Heart right ventricle (tissue), 16 donors: Measurements from ENCODE around the gene NEFH. TPM values are rescaled to one million over a fixed set of nuclear protein-coding genes. Genes with fewer than 3 reads are reported as not detected.

Experiments
- ATAC-seq, 8 donors: fragments of 200-7000 bp; cut with Tn5 transposase; one replicate each; pipeline ENCODE4 v1.9.1; 2020; ENCODE audit warnings: mild to moderate bottlenecking in 8 of 8, moderate library complexity in 8 of 8, moderate number of reproducible peaks in 1 of 8
- DNase-seq, 2 donors: peaks; one replicate each; pipeline ENCODE4 v3.0.0-alpha.2; 2020
- H3K27ac ChIP-seq, 10 donors: fragments of 200-600 bp; sonication (generic) in 2 of 10; one replicate each; pipeline versions ENCODE4 v1.5.0 to v1.8.0; 2020 to 2022; ENCODE audit warnings: mild to moderate bottlenecking in 3 of 10
- H3K27me3 ChIP-seq, 7 donors: fragments of 200-600 bp; one replicate each; pipeline ENCODE4 v1.8.0; 2021 to 2022; ENCODE audit warnings: mild to moderate bottlenecking in 2 of 7
- H3K36me3 ChIP-seq, 9 donors: fragments of 200-600 bp; sonication (generic) in 1 of 9; one replicate each; pipeline versions ENCODE4 v1.5.0 to v1.8.0; 2020 to 2022; ENCODE audit warnings: mild to moderate bottlenecking in 2 of 9
- H3K4me1 ChIP-seq, 9 donors: fragments of 200-600 bp; sonication (generic) in 1 of 9; one replicate each; pipeline versions ENCODE4 v1.5.0 to v1.8.0; 2020 to 2022; ENCODE audit warnings: mild to moderate bottlenecking in 4 of 9
- H3K4me3 ChIP-seq, 10 donors: fragments of 200-600 bp; sonication (generic) in 2 of 10; one replicate each; pipeline versions ENCODE4 v1.5.0 to v1.8.0; 2020 to 2022; ENCODE audit warnings: mild to moderate bottlenecking in 7 of 10, moderate library complexity in 2 of 10
- H3K9me3 ChIP-seq, 11 donors: fragments of 200-600 bp in 10 of 11; sonication (generic) in 2 of 11; one replicate each; pipeline versions ENCODE4 v1.5.0 to v1.8.0; 2013 to 2022; ENCODE audit warnings: mild to moderate bottlenecking in 2 of 11, control low read depth in 1 of 11, moderate library complexity in 1 of 11
- CTCF ChIP-seq, 9 donors: fragments of 200-600 bp; sonication (generic) in 2 of 9; IDR thresholded peaks; one replicate each; pipeline versions ENCODE4 v1.5.0 to v1.8.0; 2021 to 2022; ENCODE audit warnings: antibody characterized with exemption in 9 of 9, mild to moderate bottlenecking in 5 of 9, moderate library complexity in 1 of 9
- WGBS, 2 donors: extraction: QIAGEN DNeasy Blood & Tissue Kit; methylation state at CpG; one replicate each; pipeline ENCODE4 v1.1.7; 2013; ENCODE audit warnings: inconsistent platforms in 1 of 2; 5-methylcytosine and 5-hydroxymethylcytosine counted together
- intact Hi-C, 10 donors: fragments of 100-400 bp; cut with DNase I; formaldehyde crosslinking; loops; one replicate each; pipeline versions ENCODE4 v1.11.1 to v1.14.2; 2022
- polyA plus RNA-seq, 2 donors: library from polyadenylated mRNA; stranded (reverse); fragments of 200-250 nt; gene quantifications; one replicate each; pipeline ENCODE4 v1.2.3, GENCODE V29; 2013
- total RNA-seq, 10 donors: library from RNA; stranded (reverse); fragmentation: NEBNext Ultra II Directional in 3 of 10; extraction: Animal tissue kit (Norgen Biotek cat#: 25700) in 3 of 10; gene quantifications; one replicate each; pipeline versions ENCODE4 v1.2.1 to v1.2.4, GENCODE V29; 2021 to 2023
- donor health status: Arrhythmogenic right ventricular cardiomyopathy.
- donor health status: ischemic (EF 13 %, LVEDD 7.1; RV severe dilation, severe dysfunction).
- donor health status: healthy with polysubstance abuse.
- donor health status: DM: no; HTN: yes; CAD: no.
- donor health status: DM: no; HTN: no; CAD: no.
- donor health status: ischemic (EF 25% LVEDD 6.9; RV normal size, moderate dysfunction).
- donor health status: ischemic (EF 25% LVEDD 5.7; RV mildly dilated, moderate dysfunction).
- donor health status: healthy.
- donor health status: DM: yes; HTN: yes; CAD: no.
- donor health status: Ischemic cardiomyopathy.
- donor health status: ischemic (EF 35%, LVEDD 5.7; RV mildly dilated, moderate dysfunction).
- donor health status: nonischemic (EF 11% LVEDD 7.7; RV severe dilation, severe dysfunction).
- donor health status: DM: yes; HTN: yes; CAD: no.
- donor health status: PGD.
- donor health status: ischemic (EF 29% LVEDD 5.4; RV normal size, mild dysfunction).
- donor health status: nonischemic (EF 23%, LVEDD 6.1; RV moderate dilation, normal function).

The NEFH gene
- total and polyA plus RNA-seq, 12 donors: 0.07 to 0.60 (median 0.18) TPM; not detected in 3

GRCh38 chr22:29457730-29458129, 22.3 kb upstream of the NEFH start:
- peak in 6 of 8 donors; percentile 45 to 69 (median 59) for ATAC-seq
- Histone ChIP-seq H3K4me3 (no peak overlapping the region), H3K9me3 (no peaks in the 10 kb centered on the region), H3K36me3 (no peaks in the 10 kb centered on the region), H3K27ac (no peak overlapping the region), H3K4me1 (peaks cover 0 to 4% (median 0%) of the 10 kb centered on the region in 9 donors), H3K27me3 (no peaks in the 10 kb centered on the region)
- intact Hi-C loops: no loop called here
- TF ChIP-seq CTCF (IDR thresholded peaks at IDR 0.05): no peak
- WGBS, 2 donors: 29 to 34% methylated on average over 4 of the region's 4 CpGs
- DNase-seq: no peak

DNA sequence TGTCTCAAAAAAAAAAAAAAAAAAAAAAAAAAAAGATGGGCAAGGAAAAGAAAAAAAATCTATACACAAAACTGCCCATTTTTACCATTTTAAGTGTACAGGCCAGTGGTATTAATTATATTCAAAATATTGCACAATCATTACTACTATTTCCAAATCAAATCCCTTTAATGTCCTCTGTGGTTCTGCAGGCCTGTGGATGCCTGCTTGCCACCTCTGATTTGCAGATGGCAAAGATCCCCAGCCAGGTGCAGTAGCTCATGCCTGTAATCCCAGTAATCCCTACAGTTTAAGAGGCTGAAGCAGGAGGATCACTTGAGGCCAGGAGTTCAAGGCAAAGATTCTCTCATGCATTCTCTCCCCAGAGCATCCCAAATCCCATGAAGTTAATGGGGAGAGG, 21.5 kb upstream of the NEFH start:
- Histone ChIP-seq H3K4me3 (no peak overlapping the region), H3K9me3 (no peaks in the 10 kb centered on the region), H3K27ac (no peak overlapping the region), H3K36me3 (no peaks in the 10 kb centered on the region), H3K4me1 (peaks cover 0 to 4% (median 0%) of the 10 kb centered on the region in 9 donors), H3K27me3 (no peaks in the 10 kb centered on the region)
- intact Hi-C loops: no loop called here
- no peak for ATAC-seq
- TF ChIP-seq CTCF (IDR thresholded peaks at IDR 0.05): no peak
- no peak for DNase-seq

- Histone ChIP-seq H3K4me3 (no peak overlapping the region), H3K36me3 (no peaks in the 10 kb centered on the region), H3K4me1 (peaks cover 0 to 4% (median 0%) of the 10 kb centered on the region in 9 donors), H3K27ac (no peak overlapping the region), H3K9me3 (no peaks in the 10 kb centered on the region), H3K27me3 (no peaks in the 10 kb centered on the region)
- 61 to 67% methylated on average over 9 of the region's 9 CpGs for WGBS, 2 donors
- TF ChIP-seq CTCF (IDR thresholded peaks at IDR 0.05): no peak
- ATAC-seq (no peak), DNase-seq (no peak)
- intact Hi-C loops: no loop called here
Measured at GRCh38 chr22:29459773-29460172, 20.2 kb upstream of the NEFH start.

DNA sequence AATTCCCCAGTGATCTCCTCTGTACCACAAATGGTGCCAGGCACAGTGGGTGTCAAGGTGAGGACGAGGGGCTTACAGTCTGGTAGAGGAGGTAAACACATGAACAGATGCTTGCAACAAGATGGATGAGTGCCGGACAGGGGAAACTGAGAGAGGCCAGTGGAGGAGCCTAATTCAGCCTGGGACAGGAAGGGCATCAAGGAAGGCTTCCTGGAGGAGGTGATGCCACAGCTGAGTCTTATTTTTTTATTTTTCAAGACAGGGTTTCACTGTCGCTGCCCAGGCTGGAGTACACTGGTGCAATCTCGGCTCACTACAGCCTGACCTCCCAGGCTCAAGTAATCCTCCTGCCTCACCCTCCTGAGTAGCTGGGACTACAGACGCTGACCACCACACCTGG, 18.8 kb upstream of the NEFH start:
- DNase-seq (no peak), ATAC-seq (no peak)
- no peak for TF ChIP-seq CTCF (IDR thresholded peaks at IDR 0.05)
- no peaks in the 10 kb centered on the region for H3K27me3 ChIP-seq
- WGBS, 2 donors: 83 to 86% methylated on average over 5 of the region's 5 CpGs
- H3K27ac ChIP-seq: no peak overlapping the region
- peaks cover 0 to under 1% (median 0%) of the 10 kb centered on the region in 9 donors for H3K4me1 ChIP-seq
- intact Hi-C loops: no loop called here
- no peaks in the 10 kb centered on the region for H3K9me3 ChIP-seq
- no peak overlapping the region for H3K4me3 ChIP-seq
- H3K36me3 ChIP-seq: no peaks in the 10 kb centered on the region
